Measurements from ENCODE around the gene ZFP36L2.

ZFP36L2 gene

DNA sequence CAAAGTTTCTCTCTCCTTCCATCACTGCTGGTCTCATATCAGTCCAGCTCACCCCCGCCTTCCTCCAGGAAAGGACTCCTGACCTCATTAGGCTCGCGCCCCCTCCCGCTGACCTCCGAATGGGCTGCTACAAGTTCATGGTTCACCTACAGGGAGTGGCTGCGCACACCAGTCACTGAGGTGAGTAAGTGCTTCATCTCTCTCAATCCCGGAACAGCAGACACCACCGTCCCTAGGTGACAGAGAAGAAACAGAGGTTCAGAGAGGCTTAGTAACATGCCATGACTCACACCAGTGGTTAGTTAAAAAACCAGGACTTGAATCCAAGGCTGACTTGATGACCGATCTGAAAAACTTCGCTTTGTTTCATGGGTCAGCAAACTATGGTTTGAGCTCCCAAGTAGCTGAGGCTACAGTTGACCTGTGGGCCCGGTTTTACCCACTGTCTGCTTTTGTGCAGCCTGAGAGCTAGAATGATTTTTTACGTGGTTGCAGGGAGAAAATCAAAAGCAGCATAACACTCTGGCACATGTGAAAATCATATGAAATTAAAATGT, 42.0 kb downstream of the ZFP36L2 start:
- peak; percentile 37 for DNase-seq

DNA sequence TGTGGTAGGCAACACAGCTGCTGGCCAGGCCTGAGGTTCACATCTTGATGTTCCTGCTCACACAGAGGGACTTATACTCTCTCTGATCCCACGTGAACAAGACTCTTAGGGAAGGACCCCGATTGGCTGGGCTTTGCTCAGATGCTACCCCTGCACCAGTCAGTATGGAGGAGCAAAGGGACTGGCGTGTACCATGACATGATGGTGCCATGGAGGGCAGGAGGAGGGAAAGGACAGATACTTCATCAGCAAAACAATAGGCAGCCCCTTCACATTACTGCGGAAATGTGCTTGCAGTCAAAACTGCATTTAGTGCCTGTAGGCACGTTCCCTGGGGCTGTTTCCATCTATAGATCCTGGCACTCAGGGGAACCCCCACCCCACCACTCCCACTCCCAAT, 42.7 kb downstream of the ZFP36L2 start:
- no peak for DNase-seq

DNA sequence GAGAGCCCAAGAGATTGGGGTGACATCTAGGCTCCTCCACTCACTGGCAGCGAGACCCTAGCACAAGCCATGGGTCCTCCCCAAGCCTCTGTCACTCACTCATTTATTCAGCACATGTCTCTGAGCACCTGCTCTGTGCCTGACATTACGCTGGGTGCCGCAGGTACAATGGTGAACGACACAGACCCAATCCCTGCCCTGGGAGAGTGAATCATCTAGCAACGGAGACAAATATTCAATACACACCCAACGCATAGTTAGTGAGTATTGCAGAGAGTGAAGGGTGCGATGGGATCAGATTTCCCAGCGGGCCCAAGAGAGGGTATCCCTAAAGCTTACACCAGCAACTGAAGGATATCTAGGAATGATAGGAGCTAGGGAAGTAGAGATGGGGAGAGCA, 45.5 kb downstream of the ZFP36L2 start:
- no peak for DNase-seq

DNA sequence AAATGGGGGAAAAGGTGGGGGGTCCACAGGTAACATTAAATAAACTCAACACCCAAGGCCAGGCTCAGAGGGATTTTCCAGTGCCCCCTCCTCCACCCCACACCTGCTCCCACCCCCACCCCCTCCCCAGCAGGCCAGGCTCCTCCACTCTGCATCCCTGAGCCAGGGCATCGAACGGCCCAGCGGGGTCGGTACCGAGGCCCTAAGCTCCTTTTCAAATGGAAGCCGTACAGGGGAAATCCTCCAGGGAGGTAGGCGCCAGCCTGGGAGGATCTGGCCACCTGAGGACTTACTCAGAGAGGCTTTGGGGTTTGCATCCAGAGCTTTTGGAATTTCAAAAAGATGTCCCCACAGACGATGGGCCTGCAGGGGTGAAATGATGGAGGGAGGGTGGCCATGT, 46.5 kb downstream of the ZFP36L2 start:
- no peak for DNase-seq

- no peak for DNase-seq
Measured at GRCh38 chr2:43178602-43179542, 47.5 kb downstream of the ZFP36L2 start.

DNA sequence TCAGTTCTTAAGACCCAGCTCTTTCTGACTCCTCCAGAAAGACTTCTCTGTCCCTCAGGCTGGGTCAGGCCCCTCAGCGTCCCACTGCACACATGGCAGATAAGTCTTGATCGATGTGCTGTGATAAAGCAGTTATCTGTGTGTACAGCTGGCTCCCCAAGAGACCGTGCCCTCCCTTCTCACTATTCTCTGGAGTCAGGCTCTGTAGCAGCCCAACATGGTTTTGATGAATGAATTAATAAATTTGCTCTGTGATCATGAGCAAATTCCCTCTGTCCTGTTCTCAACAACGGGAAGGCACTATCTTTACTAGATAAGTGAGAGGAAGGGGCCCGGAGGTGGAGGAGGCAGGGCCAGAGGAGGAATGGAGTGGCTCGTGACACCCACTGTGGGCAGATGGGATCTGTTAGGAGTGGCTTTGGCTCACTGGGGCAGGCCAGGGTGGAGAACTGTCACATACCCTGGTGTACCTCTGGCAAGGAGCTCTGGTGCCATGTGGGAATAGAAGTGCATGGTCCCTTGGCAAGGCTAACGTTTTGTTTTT, 48.3 kb downstream of the ZFP36L2 start:
- no peak for DNase-seq

GRCh38 chr2:43176449-43176848, 50.0 kb downstream of the ZFP36L2 start:
- DNase-seq, result no peak

- DNase-seq, result no peak
Measured at GRCh38 chr2:43175876-43176275, 50.5 kb downstream of the ZFP36L2 start.

DNA sequence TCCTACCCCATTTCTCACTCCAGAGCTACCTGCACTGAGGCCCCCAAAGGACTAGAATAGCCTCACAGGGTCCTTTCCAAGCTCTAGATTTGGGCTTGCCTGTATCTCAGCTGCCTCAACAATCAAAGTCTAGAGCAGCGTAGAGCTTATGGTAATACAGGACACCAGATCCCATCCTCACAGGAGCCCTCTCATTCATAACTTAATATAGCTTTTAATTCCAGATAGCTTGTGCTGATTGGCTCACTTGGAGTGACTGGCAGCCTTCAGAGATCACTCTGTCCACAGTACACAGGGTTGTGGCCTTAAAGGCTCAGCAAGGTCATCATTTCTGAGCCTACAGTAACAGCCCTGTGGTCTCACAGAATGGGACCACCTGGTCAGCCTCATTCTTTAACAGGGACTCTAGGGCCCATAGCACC, 51.4 kb downstream of the ZFP36L2 start:
- no peak for DNase-seq

DNA sequence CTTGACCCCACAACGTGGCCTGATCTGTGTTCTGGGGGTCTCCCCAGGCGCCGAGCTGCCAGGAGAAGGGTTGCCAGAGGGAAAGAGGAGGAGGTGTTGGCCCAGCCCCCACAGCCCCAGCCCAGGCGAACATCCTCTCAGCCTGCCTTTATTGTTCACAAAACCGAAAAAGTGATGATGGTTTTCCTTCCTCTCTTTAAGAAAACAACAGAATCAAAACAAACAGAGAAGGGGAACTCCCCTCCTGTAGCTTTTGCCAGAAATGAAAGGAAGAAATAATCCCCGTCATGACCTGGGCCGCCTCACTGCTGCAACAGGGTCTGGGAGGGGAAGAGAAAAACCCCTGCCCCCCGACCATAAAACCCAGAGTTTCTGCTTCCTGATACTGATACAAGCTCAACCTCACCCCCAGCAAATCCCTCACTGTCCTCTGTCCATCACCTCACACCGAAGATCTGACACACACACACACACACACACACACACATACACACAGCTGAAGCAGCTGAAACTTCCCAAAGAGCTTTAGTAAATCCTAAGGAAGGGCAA, 52.0 kb downstream of the ZFP36L2 start:
- DNase-seq, result peak; percentile 63
